ENCODE results near the gene GSS.

GSS gene

DNA sequence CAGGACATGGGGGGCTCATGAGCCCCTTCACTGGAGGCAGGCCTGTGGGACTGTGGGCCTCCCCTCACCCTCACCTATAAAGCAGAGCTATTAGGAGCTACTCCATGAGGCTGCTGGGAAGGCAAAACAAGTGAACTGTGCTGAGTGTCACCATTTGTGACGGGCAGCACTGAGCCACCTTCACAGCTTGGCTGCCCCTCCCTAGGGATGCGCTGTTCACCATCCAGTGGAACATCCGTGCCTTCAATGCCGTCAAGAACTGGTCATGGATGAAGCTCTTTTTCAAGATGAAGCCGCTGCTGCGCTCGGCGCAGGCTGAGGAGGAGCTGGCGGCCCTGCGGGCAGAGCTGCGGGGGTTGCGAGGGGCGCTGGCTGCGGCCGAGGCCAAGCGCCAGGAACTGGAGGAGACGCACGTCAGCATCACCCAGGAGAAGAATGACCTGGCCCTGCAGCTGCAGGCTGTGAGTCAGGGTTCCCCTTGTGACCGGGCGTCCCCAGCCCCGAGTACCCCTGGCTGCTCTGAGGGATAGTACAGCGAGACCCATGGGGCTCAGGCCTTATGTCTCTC, 38.4 kb upstream of the GSS start:
- in situ Hi-C loops (cut with HindIII; ENCODE audit: low sequenced_read_pairs) = no loop called here

DNA sequence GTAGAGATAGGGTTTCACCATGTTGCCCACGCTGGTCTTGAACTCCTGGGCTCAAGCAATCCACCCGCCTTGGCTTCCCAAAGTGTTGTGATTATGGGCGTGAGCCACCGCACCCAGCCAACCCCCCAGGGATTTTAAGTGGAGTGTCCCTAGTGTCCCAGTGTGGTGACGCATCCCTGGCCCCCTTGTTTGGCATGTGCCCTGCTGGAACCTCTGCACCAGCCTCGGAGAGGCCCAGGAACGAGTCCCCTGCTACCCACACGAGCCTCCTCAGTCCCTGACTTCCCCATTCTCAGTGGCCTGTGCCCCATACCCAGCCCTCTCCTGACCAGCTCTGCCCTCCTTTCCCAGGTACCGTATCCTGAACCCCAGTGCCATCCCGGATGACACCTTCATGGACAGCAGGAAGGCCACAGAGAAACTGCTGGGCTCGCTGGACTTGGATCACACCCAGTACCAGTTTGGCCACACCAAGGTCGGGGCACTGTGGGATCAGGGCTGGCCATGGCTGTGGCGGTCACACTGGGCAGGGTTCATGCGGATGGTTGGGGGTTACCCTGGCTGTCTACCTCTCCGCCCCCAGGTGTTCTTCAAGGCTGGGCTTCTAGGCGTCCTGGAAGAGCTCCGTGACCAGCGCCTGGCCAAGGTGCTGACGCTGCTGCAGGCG, 37.3 kb upstream of the GSS start:
- in situ Hi-C loops (cut with HindIII; ENCODE audit: low sequenced_read_pairs) = no loop called here

DNA sequence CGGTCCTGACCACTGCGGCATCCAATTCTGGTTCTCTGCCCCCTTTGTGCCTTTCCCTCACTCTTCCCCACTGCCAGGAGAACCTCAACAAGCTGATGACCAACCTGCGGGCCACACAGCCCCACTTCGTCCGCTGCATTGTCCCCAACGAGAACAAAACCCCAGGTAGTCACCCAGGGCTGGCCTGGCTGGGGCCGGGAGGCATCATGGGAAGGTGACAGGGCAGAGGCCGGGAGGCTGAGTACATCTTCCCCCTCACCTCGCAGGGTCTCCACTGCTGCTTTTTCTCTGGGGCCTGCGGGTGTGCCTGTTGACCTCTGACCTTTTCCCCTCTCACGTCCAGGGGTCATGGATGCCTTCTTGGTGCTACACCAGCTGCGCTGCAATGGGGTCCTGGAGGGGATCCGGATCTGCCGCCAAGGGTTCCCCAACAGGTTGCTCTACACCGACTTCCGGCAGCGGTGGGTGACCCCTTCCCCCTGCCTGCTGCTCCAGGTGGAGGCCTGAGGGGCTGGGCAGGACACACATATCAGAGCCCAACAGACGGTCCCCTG, 35.1 kb upstream of the GSS start:
- in situ Hi-C loops (cut with HindIII; ENCODE audit: low sequenced_read_pairs) = no loop called here

DNA sequence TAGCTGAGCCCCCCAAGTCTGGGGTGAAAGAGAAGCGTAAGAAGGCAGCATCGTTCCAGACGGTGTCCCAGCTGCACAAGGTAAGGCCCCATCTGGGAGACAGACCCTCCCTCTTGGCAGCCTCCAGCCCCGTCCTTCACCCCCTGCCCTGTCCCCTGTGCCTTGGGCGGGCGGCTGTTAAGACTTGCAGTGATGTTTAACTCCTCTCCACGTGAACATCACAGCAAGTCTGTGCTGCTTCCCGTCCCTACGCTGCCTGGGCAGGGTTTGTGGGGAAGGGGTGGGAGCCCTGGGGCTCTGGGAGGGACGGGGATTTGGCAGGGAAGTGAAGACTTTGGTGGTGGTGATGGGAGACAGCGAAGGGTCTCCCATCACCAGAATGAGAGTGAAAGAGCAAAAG, 34.6 kb upstream of the GSS start:
- in situ Hi-C loops (cut with HindIII; ENCODE audit: low sequenced_read_pairs) = no loop called here

DNA sequence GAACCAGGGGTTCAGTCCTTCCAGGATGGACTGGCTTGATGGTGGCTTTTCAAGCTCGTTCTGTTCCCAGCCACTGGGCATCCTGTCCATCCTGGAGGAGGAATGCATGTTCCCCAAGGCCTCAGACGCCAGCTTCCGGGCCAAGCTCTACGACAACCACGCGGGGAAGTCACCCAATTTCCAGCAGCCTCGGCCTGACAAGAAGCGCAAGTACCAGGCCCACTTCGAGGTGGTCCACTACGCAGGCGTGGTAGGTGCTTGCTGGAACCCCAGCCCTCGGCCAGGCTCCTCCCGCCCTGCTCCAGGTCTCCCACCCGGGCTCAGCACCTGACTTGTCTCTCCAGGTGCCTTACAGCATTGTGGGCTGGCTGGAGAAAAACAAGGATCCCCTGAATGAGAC, 34.1 kb upstream of the GSS start:
- in situ Hi-C loops (cut with HindIII; ENCODE audit: low sequenced_read_pairs) = no loop called here

DNA sequence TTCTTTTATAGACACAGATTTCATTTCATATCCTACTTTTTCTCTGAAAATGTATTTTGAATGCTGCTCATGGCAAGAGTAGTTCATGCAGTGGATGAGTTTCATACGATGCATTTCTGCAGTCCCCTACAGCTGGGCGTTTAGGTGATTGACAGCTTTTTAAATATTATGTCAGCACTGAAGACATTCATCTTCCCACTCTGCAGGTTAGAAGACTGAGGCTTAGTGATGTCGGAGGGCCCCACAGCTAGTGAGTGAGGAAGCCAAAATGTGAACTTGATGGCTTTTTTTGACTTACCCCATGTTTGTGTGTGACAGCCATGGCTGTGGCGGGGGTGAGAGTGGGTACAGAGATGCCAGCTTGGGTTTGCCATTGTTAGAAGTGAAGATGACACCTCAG, 33.5 kb upstream of the GSS start:
- in situ Hi-C loops (cut with HindIII; ENCODE audit: low sequenced_read_pairs) = no loop called here

DNA sequence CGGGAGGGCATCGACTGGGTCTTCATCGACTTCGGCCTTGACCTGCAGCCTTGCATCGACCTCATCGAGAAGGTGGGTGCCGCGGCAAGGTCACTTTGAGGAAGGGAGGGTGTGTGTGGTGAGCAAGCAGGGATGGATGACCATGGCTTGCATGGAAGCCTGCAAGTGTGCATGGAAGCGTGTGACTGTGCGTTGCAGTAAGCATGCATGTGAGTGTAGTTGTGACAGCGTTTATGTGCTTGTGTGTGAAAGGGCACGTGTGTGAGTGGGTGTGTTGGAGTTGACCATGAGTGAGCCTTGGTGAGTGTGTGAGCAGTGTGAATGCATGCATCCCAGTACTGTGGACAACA, 32.6 kb upstream of the GSS start:
- in situ Hi-C loops (cut with HindIII; ENCODE audit: low sequenced_read_pairs) = no loop called here

DNA sequence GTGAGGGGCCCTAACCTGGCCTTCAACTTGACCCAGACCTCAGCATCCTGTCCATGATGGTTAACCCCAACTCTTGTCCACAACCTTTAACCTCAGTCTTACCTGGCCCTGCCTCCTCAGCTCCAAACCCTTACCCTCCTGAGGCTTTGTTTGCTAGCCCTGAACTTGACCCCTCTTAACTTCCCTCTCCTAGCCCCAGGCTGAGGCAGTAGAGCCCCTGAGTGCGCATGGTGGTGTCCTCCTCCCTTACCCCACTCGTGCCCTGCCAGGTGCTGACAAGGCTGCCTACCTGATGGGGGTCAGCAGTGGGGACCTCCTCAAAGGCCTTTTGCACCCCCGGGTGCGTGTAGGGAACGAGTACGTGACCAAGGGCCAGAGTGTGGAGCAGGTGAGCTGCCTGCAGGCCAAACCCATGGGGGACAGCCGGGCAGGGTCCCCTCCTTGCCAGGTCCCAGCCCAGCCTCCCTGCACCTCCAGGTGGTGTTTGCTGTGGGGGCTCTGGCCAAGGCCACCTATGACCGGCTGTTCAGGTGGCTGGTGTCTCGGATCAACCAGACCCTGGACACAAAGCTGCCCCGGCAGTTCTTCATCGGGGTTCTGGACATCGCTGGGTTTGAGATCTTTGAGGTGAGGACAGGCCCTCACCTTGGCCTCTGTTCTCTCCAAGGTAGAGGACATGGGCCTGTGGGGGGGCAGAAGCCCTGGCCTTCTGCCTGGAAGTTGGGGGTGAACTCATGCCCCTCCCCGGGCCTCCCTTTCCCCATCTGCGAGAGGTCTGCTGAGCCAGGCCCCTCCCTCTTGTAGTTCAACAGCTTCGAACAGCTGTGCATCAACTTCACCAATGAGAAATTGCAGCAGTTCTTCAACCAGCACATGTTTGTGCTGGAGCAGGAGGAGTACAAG, 31.9 kb upstream of the GSS start:
- in situ Hi-C loops (cut with HindIII; ENCODE audit: low sequenced_read_pairs) = no loop called here

DNA sequence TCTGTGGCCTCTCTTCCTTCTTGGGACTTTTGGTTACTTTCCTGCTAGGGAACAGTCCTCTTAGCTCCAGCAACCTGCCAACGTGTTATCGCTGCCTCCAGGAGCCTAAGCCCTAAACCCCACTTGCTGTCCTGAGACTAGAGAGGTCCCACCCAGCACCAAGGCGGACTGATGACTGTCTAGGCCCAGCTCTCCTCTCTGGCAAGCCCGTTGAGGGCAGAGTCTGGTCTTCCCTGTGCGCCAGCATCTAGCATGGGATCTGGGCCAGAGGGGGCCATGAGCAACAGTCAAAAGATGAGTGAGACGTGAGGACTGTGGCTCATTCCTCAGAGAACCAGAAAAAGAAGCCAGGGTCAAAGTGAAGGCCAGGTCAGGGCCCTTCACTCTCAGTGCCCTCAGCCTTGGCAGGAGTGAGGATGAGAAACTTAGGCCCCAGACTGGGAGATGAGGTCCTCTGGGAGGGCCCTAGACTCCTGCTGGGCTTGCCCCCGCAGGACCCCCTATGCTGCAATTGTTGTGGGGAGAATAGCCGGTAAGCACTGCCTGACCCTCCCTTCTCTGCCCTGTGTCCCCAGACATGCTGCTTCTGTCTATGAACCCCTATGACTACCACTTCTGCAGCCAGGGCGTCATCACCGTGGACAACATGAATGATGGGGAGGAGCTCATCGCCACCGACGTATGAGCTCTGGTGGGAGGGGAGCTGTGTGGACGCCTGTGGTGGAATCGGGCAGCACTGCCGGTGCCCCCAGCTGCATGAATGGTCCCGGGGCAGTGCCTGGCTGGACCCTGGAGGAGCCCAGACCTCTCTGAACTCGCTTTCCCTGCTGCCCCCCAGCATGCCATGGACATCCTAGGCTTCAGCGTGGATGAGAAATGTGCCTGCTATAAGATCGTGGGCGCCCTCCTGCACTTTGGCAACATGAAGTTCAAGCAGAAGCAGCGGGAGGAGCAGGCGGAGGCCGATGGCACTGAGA, 31.0 kb upstream of the GSS start:
- in situ Hi-C loops (cut with HindIII; ENCODE audit: low sequenced_read_pairs) = no loop called here

DNA sequence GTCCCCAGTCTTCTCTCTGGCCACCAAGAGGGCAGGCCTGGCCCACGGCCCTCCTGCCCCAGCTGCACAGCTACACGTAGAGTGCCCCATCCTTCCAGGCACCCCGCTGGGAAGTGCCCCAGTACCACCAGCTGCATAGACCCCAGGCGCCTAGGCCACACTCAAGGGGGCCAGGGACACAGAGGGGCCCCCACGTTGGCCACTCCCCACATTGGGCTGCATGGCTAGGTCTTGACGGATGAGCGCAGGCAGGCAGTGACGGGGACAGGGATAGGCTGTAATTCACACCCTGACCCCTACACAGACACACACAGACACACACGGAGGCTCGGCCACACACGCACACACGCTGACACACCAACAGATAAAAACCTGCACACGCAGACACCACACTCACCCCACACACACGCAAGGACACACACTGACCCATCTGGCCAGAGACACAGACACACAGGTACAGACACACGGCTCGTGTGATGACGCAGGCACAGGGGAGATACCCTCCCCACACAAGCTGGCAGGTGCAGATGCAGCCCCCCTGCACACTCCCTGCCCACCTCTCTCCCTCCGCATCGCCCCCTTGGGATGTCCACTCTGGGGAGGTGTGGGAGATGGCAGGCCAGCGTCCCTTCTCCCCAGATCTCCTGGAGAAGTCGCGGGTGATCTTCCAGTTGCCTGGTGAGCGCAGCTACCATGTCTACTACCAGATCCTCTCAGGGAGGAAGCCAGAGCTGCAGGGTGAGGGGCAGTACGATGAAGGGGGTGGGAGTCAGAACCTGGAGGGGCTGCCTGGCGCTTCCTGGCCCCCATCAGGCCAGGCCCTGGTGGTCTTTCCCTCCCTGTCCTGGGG, 30.1 kb upstream of the GSS start:
- in situ Hi-C loops (cut with HindIII; ENCODE audit: low sequenced_read_pairs) = no loop called here

DNA sequence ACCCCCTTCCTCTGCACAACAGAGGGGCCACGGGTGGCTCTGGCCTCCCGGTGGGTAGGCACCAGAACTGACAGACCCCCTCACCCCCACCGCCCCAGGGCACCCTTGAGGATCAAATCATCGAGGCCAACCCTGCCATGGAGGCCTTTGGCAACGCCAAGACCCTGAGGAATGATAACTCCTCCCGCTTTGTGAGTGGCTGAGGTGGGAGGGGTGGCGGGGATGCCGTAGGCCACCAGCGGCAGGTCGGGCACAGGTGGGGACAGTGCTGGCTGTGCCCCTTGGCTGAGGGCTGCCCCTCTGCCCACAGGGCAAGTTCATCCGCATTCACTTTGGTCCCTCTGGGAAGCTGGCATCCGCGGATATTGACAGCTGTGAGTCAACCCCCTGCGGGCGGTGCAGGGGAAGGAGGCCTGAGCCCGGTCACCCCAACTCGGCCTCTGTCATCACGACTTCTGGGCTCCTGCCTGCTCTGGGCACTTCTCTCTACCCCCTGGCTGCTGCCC, 29.2 kb upstream of the GSS start:
- in situ Hi-C loops (cut with HindIII; ENCODE audit: low sequenced_read_pairs) = no loop called here

DNA sequence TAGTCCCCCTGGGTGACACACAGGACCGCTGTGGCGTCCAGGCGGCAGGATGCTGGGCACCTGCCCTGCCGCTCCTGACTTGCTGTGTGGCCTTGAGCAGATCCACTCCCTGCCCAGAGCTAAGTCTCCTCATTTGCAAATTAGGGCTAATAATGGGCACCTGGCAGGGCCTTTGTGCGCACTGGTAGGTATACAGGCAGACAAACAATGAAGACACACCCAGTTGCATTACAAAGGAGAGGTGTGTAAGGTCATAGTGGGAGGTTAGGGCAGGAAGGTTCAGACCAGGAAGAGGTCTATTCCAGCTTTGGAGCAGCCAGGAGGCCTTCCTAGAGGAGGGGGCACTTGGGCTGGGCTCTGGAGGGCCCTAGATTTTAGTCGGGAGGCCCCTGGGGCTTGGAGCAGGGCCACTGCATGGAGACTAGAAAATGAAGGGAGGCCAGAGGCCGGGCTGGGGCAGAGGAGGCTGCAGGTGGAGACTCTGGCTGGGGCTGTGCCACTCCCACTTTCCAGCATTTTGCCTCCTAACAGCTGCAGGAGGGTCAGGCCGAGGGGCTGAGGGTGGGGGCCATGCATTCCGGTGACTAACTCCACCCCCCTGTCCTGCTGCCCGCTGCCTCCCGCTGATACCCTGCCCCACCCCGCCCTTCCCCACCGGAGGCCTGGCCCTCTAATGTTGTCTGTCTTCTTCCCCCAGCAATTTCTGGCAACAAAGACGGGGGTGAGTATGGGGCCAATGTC, 28.6 kb upstream of the GSS start:
- in situ Hi-C loops (cut with HindIII; ENCODE audit: low sequenced_read_pairs) = no loop called here

DNA sequence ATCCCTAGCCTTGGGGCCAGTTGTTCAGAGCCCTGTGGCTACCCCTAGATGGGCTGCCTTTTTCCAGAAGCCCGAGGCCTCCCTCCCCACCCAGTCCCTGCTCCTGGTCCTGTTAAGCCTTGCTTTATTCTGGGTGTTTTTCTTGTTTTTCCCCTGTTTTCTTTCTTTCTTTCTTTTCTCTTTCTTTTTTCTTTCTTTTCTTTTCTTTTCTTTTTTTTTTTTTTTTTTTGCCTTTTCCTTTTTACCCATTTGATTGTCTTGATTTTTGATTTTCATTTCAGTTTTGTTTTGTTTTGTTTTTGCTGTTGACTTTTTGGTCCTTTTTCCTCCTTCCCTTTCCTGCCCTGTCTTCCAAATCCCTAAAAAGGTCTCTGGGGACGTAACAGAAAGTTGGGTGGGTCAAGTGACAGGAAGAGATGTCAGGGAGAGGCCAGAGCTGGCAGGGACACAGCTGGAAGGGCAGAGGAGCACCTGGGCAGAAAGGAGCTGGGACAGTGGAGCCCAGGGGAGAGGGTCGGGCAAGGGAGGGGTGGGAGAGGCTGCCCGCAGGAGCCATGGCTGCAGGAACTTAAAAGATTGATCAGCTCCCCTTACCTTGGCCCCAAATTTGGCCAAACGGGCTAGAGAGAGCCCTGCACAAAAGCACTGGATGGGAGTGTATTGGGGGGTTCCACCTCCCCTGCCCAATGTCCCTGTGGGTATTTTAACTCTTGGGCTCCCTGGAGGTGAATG, 27.6 kb upstream of the GSS start:
- in situ Hi-C loops (cut with HindIII; ENCODE audit: low sequenced_read_pairs) = no loop called here

DNA sequence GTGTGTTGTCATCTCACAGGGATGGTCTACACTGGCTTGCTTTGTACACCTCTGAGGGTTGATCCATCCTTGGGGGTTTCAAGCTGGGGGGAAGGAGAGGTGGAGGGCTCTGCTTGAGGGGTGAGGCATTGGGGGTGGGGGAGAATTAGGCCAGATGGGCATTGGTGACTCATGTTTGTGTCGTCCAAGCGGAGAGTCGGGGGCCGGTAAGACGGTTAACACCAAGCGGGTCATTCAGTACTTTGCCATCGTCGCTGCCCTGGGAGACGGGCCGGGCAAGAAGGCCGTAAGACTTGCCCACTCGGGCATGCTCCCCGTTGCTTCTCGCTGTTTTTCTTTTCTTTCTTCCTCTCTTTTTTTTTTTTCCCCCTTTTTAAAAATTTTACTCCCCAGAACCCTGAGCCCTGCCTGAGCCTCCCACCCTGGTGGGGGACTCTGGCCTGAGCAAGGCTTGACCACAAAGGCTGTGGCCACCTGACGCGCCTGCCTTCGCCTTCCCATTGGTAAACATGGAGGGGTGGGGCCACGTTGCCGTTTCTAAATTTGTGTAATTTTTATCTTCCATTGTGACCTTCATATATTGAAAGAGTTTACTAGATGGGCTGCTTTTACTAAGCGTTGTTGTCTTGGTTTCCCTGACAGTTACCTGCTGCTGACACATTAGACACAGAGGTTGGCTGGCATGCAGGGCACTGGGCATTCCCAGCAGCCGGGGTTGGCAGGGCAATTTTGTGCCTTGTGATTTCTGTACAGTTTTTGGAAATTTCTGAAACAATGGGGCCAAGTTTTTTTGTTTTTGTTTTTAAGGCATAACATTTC, 26.9 kb upstream of the GSS start:
- in situ Hi-C loops (cut with HindIII; ENCODE audit: low sequenced_read_pairs) = no loop called here

DNA sequence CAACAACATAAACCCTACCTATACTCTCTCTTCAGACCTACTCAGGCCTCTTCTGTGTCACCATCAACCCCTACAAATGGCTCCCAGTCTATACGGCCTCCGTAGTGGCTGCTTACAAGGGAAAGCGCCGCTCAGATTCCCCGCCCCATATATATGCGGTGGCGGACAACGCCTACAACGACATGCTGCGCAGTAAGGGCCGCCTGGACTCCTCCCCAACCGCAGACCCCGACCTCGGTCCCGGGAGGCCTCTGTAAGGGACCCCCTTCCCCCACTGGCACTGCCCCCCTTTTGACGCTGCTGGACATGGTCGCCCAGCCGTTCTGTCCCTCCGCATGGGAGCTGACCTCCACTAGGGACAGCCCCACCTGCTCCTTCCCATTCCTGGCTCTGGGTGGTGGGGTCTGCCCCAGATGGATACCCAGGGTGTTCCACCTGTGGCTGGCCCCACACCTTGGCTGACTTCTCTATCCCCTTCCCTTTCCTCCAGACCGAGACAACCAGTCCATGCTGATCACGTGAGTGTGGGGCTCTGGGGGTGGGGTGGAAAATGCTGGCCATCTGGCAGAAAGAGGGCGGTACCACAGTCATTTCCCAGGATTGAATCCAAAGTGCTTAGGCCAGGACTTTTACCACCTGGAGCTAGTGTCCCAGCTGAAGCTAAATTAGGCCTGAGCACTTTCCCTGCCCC, 25.1 kb upstream of the GSS start:
- in situ Hi-C loops (cut with HindIII; ENCODE audit: low sequenced_read_pairs) = no loop called here

DNA sequence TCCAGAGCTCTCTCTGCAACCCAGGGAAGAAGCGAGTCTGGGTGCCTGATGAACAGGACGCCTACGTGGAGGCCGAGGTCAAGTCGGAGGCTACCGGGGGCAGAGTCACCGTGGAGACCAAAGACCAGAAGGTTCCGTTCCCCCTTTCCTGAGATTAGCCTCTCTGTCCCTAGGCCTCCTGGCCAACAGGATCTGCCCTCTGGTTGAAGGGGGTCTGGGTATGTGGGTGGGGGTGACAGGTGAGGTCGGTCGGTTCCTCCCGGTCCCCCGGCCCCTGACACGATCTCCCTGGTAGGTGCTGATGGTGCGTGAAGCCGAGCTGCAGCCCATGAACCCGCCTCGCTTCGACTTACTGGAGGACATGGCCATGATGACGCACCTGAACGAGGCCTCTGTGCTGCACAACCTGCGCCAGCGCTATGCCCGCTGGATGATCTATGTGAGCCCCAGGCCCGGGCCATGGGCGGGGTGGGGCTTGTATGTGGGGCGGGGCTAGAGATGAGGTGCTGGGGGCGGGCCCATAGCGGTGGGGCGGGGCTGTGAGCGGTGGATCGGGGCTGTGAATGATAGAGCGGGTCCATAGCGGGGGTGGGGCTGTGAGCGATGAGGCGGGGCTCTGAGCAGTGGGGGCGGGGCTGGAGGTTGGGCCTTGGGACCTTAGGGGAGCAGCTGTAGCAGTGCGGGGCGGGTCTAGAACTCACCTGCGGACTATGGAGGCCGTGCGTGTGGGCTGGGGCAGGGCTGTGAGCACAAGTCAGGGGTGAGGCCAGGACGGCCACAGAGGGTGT, 24.0 kb upstream of the GSS start:
- in situ Hi-C loops (cut with HindIII; ENCODE audit: low sequenced_read_pairs) = no loop called here
